Measurements from ENCODE around the gene GNAO1.

The GNAO1 gene

GRCh38 chr16:56350491-56351405, 159.5 kb downstream of the GNAO1 start:
- CTCF ChIA-PET, result no interaction called here
- Mint-ChIP-seq H3K9me3 (no peaks in the 10 kb centered on the region), H3K4me3 (no peak overlapping the region), H3K27me3 (peaks cover 18% of the 10 kb centered on the region), H3K36me3 (no peaks in the 10 kb centered on the region), H3K27ac (no peak overlapping the region), H3K4me1 (peaks cover 6% of the 10 kb centered on the region)
- DNase-seq, result no peak

GRCh38 chr16:56351481-56351880, 160.2 kb downstream of the GNAO1 start:
- CTCF ChIA-PET, result no interaction called here
- Mint-ChIP-seq H3K27ac (no peak overlapping the region), H3K27me3 (peaks cover 18% of the 10 kb centered on the region), H3K36me3 (no peaks in the 10 kb centered on the region), H3K4me1 (peaks cover 12% of the 10 kb centered on the region), H3K9me3 (no peaks in the 10 kb centered on the region), H3K4me3 (no peak overlapping the region)
- no peak for DNase-seq

GRCh38 chr16:56352351-56353053, 161.2 kb downstream of the GNAO1 start:
- CTCF ChIA-PET, result no interaction called here
- Mint-ChIP-seq H3K27ac (no peak overlapping the region), H3K4me3 (no peak overlapping the region), H3K27me3 (peaks cover 18% of the 10 kb centered on the region), H3K9me3 (no peaks in the 10 kb centered on the region), H3K36me3 (no peaks in the 10 kb centered on the region), H3K4me1 (peaks cover 22% of the 10 kb centered on the region)
- DNase-seq, result peak; percentile 14

GRCh38 chr16:56353054-56353921, 162.0 kb downstream of the GNAO1 start:
- Mint-ChIP-seq H3K4me3 (no peak overlapping the region), H3K4me1 (peaks cover 29% of the 10 kb centered on the region), H3K9me3 (no peaks in the 10 kb centered on the region), H3K36me3 (no peaks in the 10 kb centered on the region), H3K27ac (no peak overlapping the region), H3K27me3 (peaks cover 18% of the 10 kb centered on the region)
- DNase-seq, result peak; percentile 17
- CTCF ChIA-PET, result no interaction called here

- Mint-ChIP-seq H3K27ac (no peak overlapping the region), H3K36me3 (no peaks in the 10 kb centered on the region), H3K9me3 (no peaks in the 10 kb centered on the region), H3K4me3 (no peak overlapping the region), H3K4me1 (peaks cover 32% of the 10 kb centered on the region), H3K27me3 (peaks cover 18% of the 10 kb centered on the region)
- CTCF ChIA-PET, result no interaction called here
- DNase-seq, result peak; percentile 7
These were observed 162.7 kb downstream of the GNAO1 start for GRCh38 chr16:56354016-56354415.

- DNase-seq, result peak; percentile 18
- no peak overlapping the region for H3K27ac Mint-ChIP-seq
- H3K4me1 Mint-ChIP-seq, result peaks cover 38% of the 10 kb centered on the region
- CTCF ChIA-PET, result interaction anchor here (0.6 to 1.0 kb wide), 2 partner anchors 8 to 852 kb away, joined by 3 read pairs; no protein-coding TSS in a partner anchor
- H3K27me3 Mint-ChIP-seq, result peaks cover 12% of the 10 kb centered on the region
- no peaks in the 10 kb centered on the region for H3K36me3 Mint-ChIP-seq
- no peaks in the 10 kb centered on the region for H3K9me3 Mint-ChIP-seq
- H3K4me3 Mint-ChIP-seq, result no peak overlapping the region
These were observed 163.5 kb downstream of the GNAO1 start for GRCh38 chr16:56354746-56355145.

- H3K27ac Mint-ChIP-seq, result no peak overlapping the region
- CTCF ChIA-PET, result interaction anchor here (0.6 to 1.1 kb wide), 3 partner anchors 9 to 853 kb away, joined by 3 read pairs; no protein-coding TSS in a partner anchor
- no peaks in the 10 kb centered on the region for H3K36me3 Mint-ChIP-seq
- peaks cover 10% of the 10 kb centered on the region for H3K27me3 Mint-ChIP-seq
- H3K4me3 Mint-ChIP-seq, result no peak overlapping the region
- H3K4me1 Mint-ChIP-seq, result peaks cover 43% of the 10 kb centered on the region
- DNase-seq, result peak; percentile 13
- H3K9me3 Mint-ChIP-seq, result no peaks in the 10 kb centered on the region
These were observed 163.9 kb downstream of the GNAO1 start for GRCh38 chr16:56355221-56355620.

- Mint-ChIP-seq H3K27ac (peak overlapping the region; percentile 94), H3K36me3 (no peaks in the 10 kb centered on the region), H3K4me3 (peak overlapping the region; percentile 40), H3K27me3 (peaks cover 4% of the 10 kb centered on the region), H3K9me3 (no peaks in the 10 kb centered on the region), H3K4me1 (peaks cover 44% of the 10 kb centered on the region)
- CTCF ChIA-PET, result interaction anchor here (0.7 to 1.3 kb wide), 8 partner anchors 9 to 891 kb away, joined by 3 to 8 read pairs (median 4); no protein-coding TSS in a partner anchor
- DNase-seq, result peak; percentile 19
These were observed 164.5 kb downstream of the GNAO1 start for GRCh38 chr16:56355786-56356275.

GRCh38 chr16:56356276-56357240, 165.3 kb downstream of the GNAO1 start:
- Mint-ChIP-seq H3K4me1 (peaks cover 44% of the 10 kb centered on the region), H3K27me3 (peaks cover 3% of the 10 kb centered on the region), H3K27ac (peak overlapping the region; percentile 94), H3K9me3 (no peaks in the 10 kb centered on the region), H3K4me3 (peak overlapping the region; percentile 73), H3K36me3 (no peaks in the 10 kb centered on the region)
- CTCF ChIA-PET, result interaction anchor here (0.6 to 1.3 kb wide), 9 partner anchors 10 to 892 kb away, joined by 3 to 8 read pairs (median 3); no protein-coding TSS in a partner anchor
- DNase-seq, result peak; percentile 72

GRCh38 chr16:56357241-56357764, 166.0 kb downstream of the GNAO1 start:
- H3K27me3 Mint-ChIP-seq, result peaks cover 3% of the 10 kb centered on the region
- peaks cover 44% of the 10 kb centered on the region for H3K4me1 Mint-ChIP-seq
- H3K27ac Mint-ChIP-seq, result peak overlapping the region; percentile 94
- CTCF ChIA-PET, result no interaction called here
- DNase-seq, result no peak
- no peaks in the 10 kb centered on the region for H3K9me3 Mint-ChIP-seq
- peak overlapping the region; percentile 73 for H3K4me3 Mint-ChIP-seq
- peaks cover 3% of the 10 kb centered on the region for H3K36me3 Mint-ChIP-seq

GRCh38 chr16:56357765-56358322, 166.6 kb downstream of the GNAO1 start:
- Mint-ChIP-seq H3K4me3 (peak overlapping the region; percentile 73), H3K36me3 (peaks cover 8% of the 10 kb centered on the region), H3K27ac (no peak overlapping the region), H3K4me1 (peaks cover 44% of the 10 kb centered on the region), H3K27me3 (peaks cover under 1% of the 10 kb centered on the region), H3K9me3 (no peaks in the 10 kb centered on the region)
- CTCF ChIA-PET, result no interaction called here
- no peak for DNase-seq
